Measurements from ENCODE around the gene FRYL. TPM values are rescaled to one million over a fixed set of nuclear protein-coding genes. Genes with fewer than 3 reads are reported as not detected.

FRYL gene
- total RNA-seq, 1 experiment from 2014 or later: 29.9 TPM

- Histone ChIP-seq H3K9ac (ENCODE audit: low read length) (no peak overlapping the region), H3F3A (ENCODE audit: low read length, unreplicated experiment) (no peaks in the 10 kb centered on the region), H3K4me1 (ENCODE audit: insufficient read depth, low read length) (peaks cover 20% of the 10 kb centered on the region), H3K9me2 (replicated peaks; ENCODE audit: low read length) (no peaks in the 10 kb centered on the region), H3K36me3 (ENCODE audit: low read depth, low read length) (no peaks in the 10 kb centered on the region), H3K79me2 (ENCODE audit: low read length) (peaks cover 28% of the 10 kb centered on the region), H3K9me3 (ENCODE audit: low read length) (no peaks in the 10 kb centered on the region), H3K4me3 (ENCODE audit: low read length) (no peak overlapping the region), H3K27ac (ENCODE audit: low read length) (no peak overlapping the region), H3K4me2 (ENCODE audit: low read length) (no peak overlapping the region), H3K27me3 (ENCODE audit: low read length) (no peaks in the 10 kb centered on the region), H2AFZ (ENCODE audit: low read length) (no peak overlapping the region), H4K20me1 (ENCODE audit: low read length) (peaks cover 10% of the 10 kb centered on the region; the same call in 1 of the 2 replicates)
- intact Hi-C loops (cut with micrococcal nuclease): loop anchor here (2.0 kb wide), 1 partner anchor 66 kb away; no protein-coding TSS in a partner anchor
- DNase-seq: no peak
- POLR2A ChIA-PET (ENCODE audit: unreplicated experiment): no interaction called here
- no TSS peak for BruUV-seq (replicated peaks)
- TF ChIP-seq EZH2phosphoT487 (IDR thresholded peaks at IDR 0.05; ENCODE audit: borderline replicate concordance, low read length): no peak
- TF ChIP-seq EZH2 (IDR thresholded peaks at IDR 0.05; ENCODE audit: low read length, unreplicated experiment): no peak
- TF ChIP-seq CTCF (conservative IDR thresholded peaks at IDR 0.05; ENCODE audit: low read depth, low read length): no peak
- no peak for ATAC-seq
- CTCF ChIA-PET: no interaction called here
Measured at GRCh38 chr4:48669086-48669485, 111.0 kb downstream of the FRYL start.

DNA sequence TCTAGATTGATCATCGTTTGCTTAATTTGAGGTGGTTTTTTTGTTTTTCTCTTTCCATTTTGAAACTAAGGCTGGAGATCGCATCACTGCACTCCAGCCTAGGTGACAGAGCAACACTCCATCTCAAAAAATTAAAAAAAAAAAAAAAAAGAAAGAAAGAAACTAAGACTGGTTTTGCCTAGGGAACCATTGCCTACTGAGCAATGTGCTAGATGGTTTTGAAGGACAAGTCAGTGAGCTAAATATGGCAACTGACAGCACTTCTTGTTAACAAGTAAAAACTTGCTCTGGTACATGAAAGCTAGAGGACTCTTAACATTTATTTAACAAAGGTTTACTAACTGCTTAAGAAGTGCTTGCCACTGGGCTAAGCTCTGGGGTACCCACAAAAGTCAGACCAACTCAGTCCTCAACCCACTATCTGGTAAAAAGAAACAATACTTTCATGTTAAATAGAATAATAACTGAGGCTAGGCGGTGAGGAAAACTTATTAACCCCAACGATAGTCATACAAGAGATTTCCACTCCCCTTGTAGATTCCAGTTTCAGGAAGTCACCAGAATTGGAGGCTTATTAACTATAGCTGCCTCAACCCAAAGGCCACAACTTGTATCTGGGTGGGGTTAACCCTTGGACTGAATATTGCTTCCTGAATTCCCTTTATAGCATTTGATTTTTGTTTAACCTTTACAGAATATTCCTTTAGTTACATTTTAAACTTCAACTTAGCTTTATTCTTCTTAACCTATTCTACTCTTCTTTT is 111.6 kb downstream of the FRYL start:
- H3F3A ChIP-seq (ENCODE audit: low read length, unreplicated experiment): no peaks in the 10 kb centered on the region
- H3K79me2 ChIP-seq (ENCODE audit: low read length): peaks cover 32% of the 10 kb centered on the region
- H3K9ac ChIP-seq (ENCODE audit: low read length): no peak overlapping the region
- no peak overlapping the region for H2AFZ ChIP-seq (ENCODE audit: low read length)
- H3K4me1 ChIP-seq (ENCODE audit: insufficient read depth, low read length): peaks cover 20% of the 10 kb centered on the region
- DNase-seq (no peak), ATAC-seq (no peak)
- H3K9me3 ChIP-seq (ENCODE audit: low read length): no peaks in the 10 kb centered on the region
- peaks cover 10% of the 10 kb centered on the region; the same call in 1 of the 2 replicates for H4K20me1 ChIP-seq (ENCODE audit: low read length)
- H3K4me2 ChIP-seq (ENCODE audit: low read length): no peak overlapping the region
- no peaks in the 10 kb centered on the region for H3K9me2 ChIP-seq (replicated peaks; ENCODE audit: low read length)
- CTCF ChIA-PET: interaction anchor here (0.6 kb wide), 1 partner anchor 352 kb away, joined by 6 read pairs; no protein-coding TSS in a partner anchor
- intact Hi-C loops (cut with micrococcal nuclease): loop anchor here (2.0 kb wide), 1 partner anchor 66 kb away; no protein-coding TSS in a partner anchor
- BruUV-seq (replicated peaks): no TSS peak
- no peaks in the 10 kb centered on the region for H3K27me3 ChIP-seq (ENCODE audit: low read length)
- H3K27ac ChIP-seq (ENCODE audit: low read length): no peak overlapping the region
- H3K36me3 ChIP-seq (ENCODE audit: low read depth, low read length): no peaks in the 10 kb centered on the region
- no peak overlapping the region for H3K4me3 ChIP-seq (ENCODE audit: low read length)
- POLR2A ChIA-PET (ENCODE audit: unreplicated experiment): no interaction called here
- TF ChIP-seq EZH2 (IDR thresholded peaks at IDR 0.05; ENCODE audit: low read length, unreplicated experiment): no peak
- TF ChIP-seq CTCF (conservative IDR thresholded peaks at IDR 0.05; ENCODE audit: low read depth, low read length): no peak
- TF ChIP-seq EZH2phosphoT487 (IDR thresholded peaks at IDR 0.05; ENCODE audit: borderline replicate concordance, low read length): no peak

DNA sequence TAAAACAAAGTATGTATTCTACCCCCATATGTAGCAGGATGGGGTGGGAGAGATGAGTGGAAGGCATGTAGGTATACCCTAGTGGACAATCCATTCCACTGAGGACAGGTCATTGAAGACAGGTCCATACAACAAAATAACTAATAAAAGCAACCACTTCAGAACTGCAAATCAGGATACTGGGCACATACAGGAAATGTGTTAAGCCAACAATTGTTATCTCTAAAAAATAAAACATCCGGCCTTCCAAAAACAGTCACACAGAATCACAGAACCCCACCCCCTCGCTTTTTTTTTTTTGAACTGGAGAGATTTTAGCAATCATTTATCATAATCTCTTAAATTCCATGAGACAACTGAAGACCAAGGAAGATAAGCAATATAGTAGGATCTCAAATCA is 112.9 kb downstream of the FRYL start:
- no peak overlapping the region for H3K4me2 ChIP-seq (ENCODE audit: low read length)
- H3K4me1 ChIP-seq (ENCODE audit: insufficient read depth, low read length): peaks cover 20% of the 10 kb centered on the region
- H4K20me1 ChIP-seq (ENCODE audit: low read length): peaks cover 10% of the 10 kb centered on the region; the same call in 1 of the 2 replicates
- intact Hi-C loops (cut with micrococcal nuclease): no loop called here
- ChIA-PET CTCF (no interaction called here), POLR2A (ENCODE audit: unreplicated experiment) (no interaction called here)
- no peaks in the 10 kb centered on the region for H3K27me3 ChIP-seq (ENCODE audit: low read length)
- no peaks in the 10 kb centered on the region for H3K9me3 ChIP-seq (ENCODE audit: low read length)
- H3K9me2 ChIP-seq (replicated peaks; ENCODE audit: low read length): no peaks in the 10 kb centered on the region
- no peaks in the 10 kb centered on the region for H3F3A ChIP-seq (ENCODE audit: low read length, unreplicated experiment)
- no peak for TF ChIP-seq EZH2phosphoT487 (IDR thresholded peaks at IDR 0.05; ENCODE audit: borderline replicate concordance, low read length)
- TF ChIP-seq CTCF (conservative IDR thresholded peaks at IDR 0.05; ENCODE audit: low read depth, low read length): no peak
- TF ChIP-seq EZH2 (IDR thresholded peaks at IDR 0.05; ENCODE audit: low read length, unreplicated experiment): no peak
- H3K4me3 ChIP-seq (ENCODE audit: low read length): no peak overlapping the region
- BruUV-seq (replicated peaks): no TSS peak
- H2AFZ ChIP-seq (ENCODE audit: low read length): no peak overlapping the region
- H3K79me2 ChIP-seq (ENCODE audit: low read length): peaks cover 38% of the 10 kb centered on the region
- H3K36me3 ChIP-seq (ENCODE audit: low read depth, low read length): no peaks in the 10 kb centered on the region
- DNase-seq (no peak), ATAC-seq (no peak; the same call in 1 of the 2 replicates)
- no peak overlapping the region for H3K27ac ChIP-seq (ENCODE audit: low read length)
- no peak overlapping the region for H3K9ac ChIP-seq (ENCODE audit: low read length)

Measured in PC-3 (cell line).